HEK293 (cell line): ENCODE data around the gene CRCP.

Source experiments
- CTCF ChIA-PET: fragments of 350-600 bp; formaldehyde crosslinking; extraction: SDS; loops from one replicate; lab custom pipeline; 2021; ENCODE audit warnings: antibody characterized with exemption; lab: Yijun Ruan, JAX
- POLR2A ChIA-PET: fragments of 300-600 bp; formaldehyde crosslinking; extraction: SDS; loops from one replicate; lab custom pipeline; 2020; ENCODE audit warnings: antibody characterized with exemption, inconsistent platforms; lab: Yijun Ruan, JAX
- H3K27ac ChIP-seq: fragments of 200-500 bp; sonication (Bioruptor generic); 2 replicates; pipeline ENCODE4 v1.5.1; 2014; ENCODE audit warnings: low read depth, low read length, control low read depth, inconsistent platforms; ENCODE audit errors: extremely low read depth
- H3K36me3 ChIP-seq, 2 experiments: fragments of 200-500 bp in 1 of 2; sonication (Bioruptor generic) in 1 of 2; 1 replicate in 1 of 2; 2 replicates in 1 of 2; pipeline ENCODE4 v1.5.1; 2014 to 2017; ENCODE audit warnings: inconsistent platforms in 2 of 2, low read length in 2 of 2; ENCODE audit not compliant: control insufficient read depth in 2 of 2, insufficient read depth in 1 of 2
- H3K4me1 ChIP-seq: fragments of 200-500 bp; sonication (Bioruptor generic); 2 replicates; pipeline ENCODE4 v1.5.1; 2014; ENCODE audit warnings: mild to moderate bottlenecking, low read length, inconsistent platforms; ENCODE audit not compliant: control insufficient read depth, insufficient read depth
- H3K4me3 ChIP-seq: 2 replicates; pipeline ENCODE4 v1.5.1; 2011; ENCODE audit warnings: low read depth, mild to moderate bottlenecking, control low read depth, low read length, moderate library complexity
- H3K9me3 ChIP-seq: fragments of 200-500 bp; sonication (Bioruptor generic); 2 replicates; pipeline ENCODE4 v1.5.1; 2014; ENCODE audit warnings: low read depth, low read length, inconsistent platforms; ENCODE audit not compliant: control insufficient read depth, insufficient read depth
- CTCF ChIP-seq: fragments of 450-650 bp; formaldehyde crosslinking; IDR thresholded peaks from 2 replicates; pipeline ENCODE4 v1.5.1; 2016; ENCODE audit warnings: missing biosample characterization, missing genetic modification characterization
- GLIS2 ChIP-seq: fragments of 450-650 bp; formaldehyde crosslinking; IDR thresholded peaks from 2 replicates; pipeline ENCODE4 v1.5.1; 2016; ENCODE audit warnings: missing biosample characterization, missing genetic modification characterization
- HIC1 ChIP-seq: fragments of 450-650 bp; formaldehyde crosslinking; IDR thresholded peaks from 2 replicates; pipeline ENCODE4 v1.5.1; 2016; ENCODE audit warnings: missing biosample characterization, missing genetic modification characterization
- KLF7 ChIP-seq: fragments of 450-650 bp; formaldehyde crosslinking; IDR thresholded peaks from 2 replicates; pipeline ENCODE4 v1.5.1; 2016; ENCODE audit warnings: missing biosample characterization, missing genetic modification characterization, borderline replicate concordance
- PATZ1 ChIP-seq: fragments of 450-650 bp; formaldehyde crosslinking; IDR thresholded peaks from 2 replicates; pipeline ENCODE4 v1.5.1; 2016; ENCODE audit warnings: missing biosample characterization, missing genetic modification characterization
- SCRT2 ChIP-seq: fragments of 450-650 bp; formaldehyde crosslinking; IDR thresholded peaks from 2 replicates; pipeline ENCODE4 v1.5.1; 2016; ENCODE audit warnings: missing biosample characterization, missing genetic modification characterization
- ZBTB10 ChIP-seq: fragments of 450-650 bp; formaldehyde crosslinking; IDR thresholded peaks from 2 replicates; pipeline ENCODE4 v1.5.1; 2016; ENCODE audit warnings: missing biosample characterization, missing genetic modification characterization
- ZBTB26 ChIP-seq: fragments of 450-650 bp; formaldehyde crosslinking; optimal IDR thresholded peaks from 2 replicates; pipeline ENCODE3; 2016; ENCODE audit warnings: missing biosample characterization, mild to moderate bottlenecking, missing genetic modification characterization
- ZNF175 ChIP-seq: fragments of 450-650 bp; formaldehyde crosslinking; IDR thresholded peaks from 2 replicates; pipeline ENCODE4 v1.5.1; 2016; ENCODE audit warnings: missing biosample characterization, missing genetic modification characterization
- ZNF280D ChIP-seq: fragments of 450-650 bp; formaldehyde crosslinking; IDR thresholded peaks from 2 replicates; pipeline ENCODE4 v1.5.1; 2016; ENCODE audit warnings: missing biosample characterization, missing genetic modification characterization
- ZNF416 ChIP-seq: fragments of 450-650 bp; formaldehyde crosslinking; IDR thresholded peaks from 2 replicates; pipeline ENCODE4 v1.5.1; 2016; ENCODE audit warnings: missing biosample characterization, missing genetic modification characterization
- ZNF449 ChIP-seq: fragments of 450-650 bp; formaldehyde crosslinking; IDR thresholded peaks from 2 replicates; pipeline ENCODE4 v1.5.1; 2017; ENCODE audit warnings: missing biosample characterization, mild to moderate bottlenecking, missing genetic modification characterization, moderate library complexity
- ZNF501 ChIP-seq: fragments of 450-650 bp; formaldehyde crosslinking; IDR thresholded peaks from 2 replicates; pipeline ENCODE4 v1.5.1; 2016; ENCODE audit warnings: missing biosample characterization, missing genetic modification characterization
- ZNF544 ChIP-seq: fragments of 450-650 bp; formaldehyde crosslinking; IDR thresholded peaks from 2 replicates; pipeline ENCODE4 v1.5.0; 2017; ENCODE audit warnings: missing biosample characterization, missing genetic modification characterization
- ZNF600 ChIP-seq: fragments of 450-650 bp; formaldehyde crosslinking; IDR thresholded peaks from 2 replicates; pipeline ENCODE4 v1.5.1; 2016; ENCODE audit warnings: missing biosample characterization, missing genetic modification characterization
- ZNF626 ChIP-seq: fragments of 450-650 bp; sonication (Bioruptor Pico); formaldehyde crosslinking; IDR thresholded peaks from 2 replicates; pipeline ENCODE4 v1.5.1; 2018; ENCODE audit warnings: missing biosample characterization, missing genetic modification characterization, inconsistent platforms
- ZNF629 ChIP-seq: fragments of 450-650 bp; formaldehyde crosslinking; IDR thresholded peaks from 2 replicates; pipeline ENCODE4 v1.5.1; 2017; ENCODE audit warnings: missing biosample characterization, missing genetic modification characterization
- ZNF660 ChIP-seq: fragments of 450-650 bp; IDR thresholded peaks from 2 replicates; pipeline ENCODE4 v1.5.1; 2018; ENCODE audit warnings: missing biosample characterization, mild to moderate bottlenecking, missing genetic modification characterization
- ZNF670 ChIP-seq: fragments of 450-650 bp; formaldehyde crosslinking; IDR thresholded peaks from 2 replicates; pipeline ENCODE4 v1.5.1; 2016; ENCODE audit warnings: missing biosample characterization, missing genetic modification characterization, low read depth
- ZNF777 ChIP-seq: fragments of 450-650 bp; formaldehyde crosslinking; IDR thresholded peaks from 2 replicates; pipeline ENCODE4 v1.5.1; 2017; ENCODE audit warnings: missing biosample characterization, missing genetic modification characterization, borderline replicate concordance

CRCP gene

GRCh38 chr7:66075590-66076461 is 38.8 kb upstream of the CRCP start, which contains the start of gene ASL:
ASL (plus strand) TSS chr7:66075819; CDS start chr7:66076082, 263 bp downstream.
- H3K9me3 ChIP-seq: no peaks in the 10 kb centered on the region
- ChIA-PET POLR2A (interaction anchor here (0.5 to 1.9 kb wide), 13 partner anchors 8 to 883 kb away, joined by 3 to 15 read pairs (median 4); partner anchors contain the start of genes CRCP and TPST1), CTCF (interaction anchor here (0.6 kb wide), 1 partner anchor 204 kb away, joined by 3 read pairs; no protein-coding TSS in a partner anchor)
- no peaks in the 10 kb centered on the region for H3K4me1 ChIP-seq
- H3K27ac ChIP-seq: no peak within 1 kb of the TSS; the same call in 1 of the 2 replicates
- peak within 1 kb of the TSS; percentile 87 for H3K4me3 ChIP-seq
- no peaks in the 10 kb centered on the region for H3K36me3 ChIP-seq
- TF ChIP-seq SCRT2 (tag by site-specific recombination) (no peak), PATZ1 (tag by site-specific recombination) (peak; percentile 70), KLF7 (tag by site-specific recombination) (0 out of 2 replicates have a peak, but pooled peaks have one; percentile 46), GLIS2 (tag by site-specific recombination) (peak; percentile 66), ZNF660 (tag by site-specific recombination) (0 out of 2 replicates have a peak, but pooled peaks have one; percentile 2), ZNF175 (tag by site-specific recombination) (no peak), ZNF629 (peak; percentile 52; the same call in 1 of the 2 replicates), ZBTB26 (tag by site-specific recombination) (peak; percentile 93), ZNF626 (tag by site-specific recombination) (no peak), ZBTB10 (tag by site-specific recombination) (0 out of 2 replicates have a peak, but pooled peaks have one; percentile 40), CTCF (tag by site-specific recombination) (peak; percentile 44; the same call in 1 of the 2 replicates), HIC1 (tag by site-specific recombination) (no peak), ZNF416 (no peak), ZNF670 (tag by site-specific recombination) (no peak), ZNF280D (tag by site-specific recombination) (no peak), ZNF544 (tag by site-specific recombination) (no peak), ZNF449 (tag by site-specific recombination) (peak; percentile 88), ZNF600 (tag by site-specific recombination) (peak; percentile 31; the same call in 1 of the 2 replicates), ZNF777 (tag by site-specific recombination) (no peak), ZNF501 (tag by site-specific recombination) (peak; percentile 26; the same call in 1 of the 2 replicates)
